MCF 10A (cell line): ENCODE results near the gene MRO. TPM values are rescaled to one million over a fixed set of nuclear protein-coding genes. Genes with fewer than 3 reads are reported as not detected.

Experiments used
- BruUV-seq: library from RNA; stranded (reverse); fragments of 400-500 nt; replicated peaks from 2 replicates; lab custom pipeline; 2021; lab: Mats Ljungman, UMichigan
- CTCF ChIA-PET: fragments of 300-600 bp; sonication (Branson Sonifier 250); formaldehyde crosslinking; extraction: SDS; loops from one replicate; lab custom pipeline; 2021; ENCODE audit warnings: antibody characterized with exemption, inconsistent platforms; lab: Yijun Ruan, JAX
- POLR2A ChIA-PET: fragments of 300-600, 350-650 bp; sonication (Branson Sonifier 250); formaldehyde crosslinking; extraction: SDS; loops from one replicate; lab custom pipeline; 2020; ENCODE audit warnings: antibody characterized with exemption, inconsistent platforms; lab: Yijun Ruan, JAX
- DNase-seq: peaks from one replicate; pipeline ENCODE4 v3.0.0-alpha.2; 2018; ENCODE audit not compliant: unreplicated experiment
- H3K27ac Mint-ChIP-seq: one replicate; pipeline ENCODE4 v1.8.0; 2022; ENCODE audit warnings: mild to moderate bottlenecking, low read depth, mixed read lengths; ENCODE audit not compliant: unreplicated experiment
- H3K27me3 Mint-ChIP-seq: one replicate; pipeline ENCODE4 v1.8.0; 2022; ENCODE audit warnings: mixed read lengths; ENCODE audit not compliant: insufficient read depth, unreplicated experiment
- H3K36me3 Mint-ChIP-seq: one replicate; pipeline ENCODE4 v1.8.0; 2022; ENCODE audit warnings: mild to moderate bottlenecking, moderate library complexity, mixed read lengths; ENCODE audit not compliant: insufficient read depth, unreplicated experiment
- H3K4me1 Mint-ChIP-seq: one replicate; pipeline ENCODE4 v1.8.0; 2022; ENCODE audit warnings: mixed read lengths; ENCODE audit not compliant: insufficient read depth, unreplicated experiment
- H3K4me3 Mint-ChIP-seq: one replicate; pipeline ENCODE4 v1.8.0; 2022; ENCODE audit warnings: mild to moderate bottlenecking, moderate library complexity, mixed read lengths; ENCODE audit not compliant: unreplicated experiment
- H3K9me3 Mint-ChIP-seq: one replicate; pipeline ENCODE4 v1.8.0; 2022; ENCODE audit warnings: mixed read lengths; ENCODE audit not compliant: unreplicated experiment
- intact Hi-C: fragments of 100-400 bp; cut with micrococcal nuclease; formaldehyde crosslinking; loops from 2 replicates; pipeline ENCODE4 v1.14.1; 2022
- total RNA-seq: library from RNA; stranded (reverse); gene quantifications from 2 replicates; pipeline ENCODE4 v1.2.3, GENCODE V29; 2022
- TF ChIP-seq, protein P1 (sequence below): fragments of 200-600 bp; IDR thresholded peaks from one replicate; pipeline ENCODE4 v1.8.0; 2022; ENCODE audit warnings: antibody characterized with exemption, mild to moderate bottlenecking; ENCODE audit not compliant: unreplicated experiment

MRO gene
- total RNA-seq, 1 experiment from 2014 or later: not detected

DNA sequence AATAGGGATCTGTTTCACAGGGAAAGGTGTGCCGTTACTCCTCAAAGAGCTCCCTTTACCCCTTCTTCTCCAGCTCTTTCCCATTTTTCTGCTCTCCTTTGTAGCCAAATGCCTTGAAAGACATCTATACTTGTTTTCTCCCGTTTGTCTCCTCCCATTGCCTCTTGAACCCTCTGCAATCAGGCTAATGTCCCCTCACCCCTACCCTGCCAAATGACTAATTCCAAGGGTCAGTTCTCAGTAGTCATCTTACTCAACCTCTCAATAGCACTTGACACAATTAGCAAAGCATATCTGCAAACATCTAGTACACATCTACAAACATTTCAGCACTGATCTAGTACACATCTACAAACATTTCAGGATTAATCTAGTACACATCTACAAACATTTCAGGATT is 12.6 kb downstream of the MRO start:
- TF ChIP-seq, protein P1, sequence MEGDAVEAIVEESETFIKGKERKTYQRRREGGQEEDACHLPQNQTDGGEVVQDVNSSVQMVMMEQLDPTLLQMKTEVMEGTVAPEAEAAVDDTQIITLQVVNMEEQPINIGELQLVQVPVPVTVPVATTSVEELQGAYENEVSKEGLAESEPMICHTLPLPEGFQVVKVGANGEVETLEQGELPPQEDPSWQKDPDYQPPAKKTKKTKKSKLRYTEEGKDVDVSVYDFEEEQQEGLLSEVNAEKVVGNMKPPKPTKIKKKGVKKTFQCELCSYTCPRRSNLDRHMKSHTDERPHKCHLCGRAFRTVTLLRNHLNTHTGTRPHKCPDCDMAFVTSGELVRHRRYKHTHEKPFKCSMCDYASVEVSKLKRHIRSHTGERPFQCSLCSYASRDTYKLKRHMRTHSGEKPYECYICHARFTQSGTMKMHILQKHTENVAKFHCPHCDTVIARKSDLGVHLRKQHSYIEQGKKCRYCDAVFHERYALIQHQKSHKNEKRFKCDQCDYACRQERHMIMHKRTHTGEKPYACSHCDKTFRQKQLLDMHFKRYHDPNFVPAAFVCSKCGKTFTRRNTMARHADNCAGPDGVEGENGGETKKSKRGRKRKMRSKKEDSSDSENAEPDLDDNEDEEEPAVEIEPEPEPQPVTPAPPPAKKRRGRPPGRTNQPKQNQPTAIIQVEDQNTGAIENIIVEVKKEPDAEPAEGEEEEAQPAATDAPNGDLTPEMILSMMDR: no peak
- Mint-ChIP-seq H3K36me3 (no peaks in the 10 kb centered on the region), H3K27me3 (peaks cover 13% of the 10 kb centered on the region), H3K4me1 (no peaks in the 10 kb centered on the region), H3K4me3 (no peak overlapping the region), H3K27ac (no peak overlapping the region), H3K9me3 (no peaks in the 10 kb centered on the region)
- DNase-seq: no peak
- ChIA-PET POLR2A (interaction anchor here (0.6 kb wide), 1 partner anchor 56 kb away, joined by 3 read pairs; no protein-coding TSS in a partner anchor), CTCF (interaction anchor here (0.6 to 1.2 kb wide), 4 partner anchors 13 to 321 kb away, joined by 3 to 5 read pairs (median 4); no protein-coding TSS in a partner anchor)
- intact Hi-C loops: no loop called here
- BruUV-seq: no TSS peak

DNA sequence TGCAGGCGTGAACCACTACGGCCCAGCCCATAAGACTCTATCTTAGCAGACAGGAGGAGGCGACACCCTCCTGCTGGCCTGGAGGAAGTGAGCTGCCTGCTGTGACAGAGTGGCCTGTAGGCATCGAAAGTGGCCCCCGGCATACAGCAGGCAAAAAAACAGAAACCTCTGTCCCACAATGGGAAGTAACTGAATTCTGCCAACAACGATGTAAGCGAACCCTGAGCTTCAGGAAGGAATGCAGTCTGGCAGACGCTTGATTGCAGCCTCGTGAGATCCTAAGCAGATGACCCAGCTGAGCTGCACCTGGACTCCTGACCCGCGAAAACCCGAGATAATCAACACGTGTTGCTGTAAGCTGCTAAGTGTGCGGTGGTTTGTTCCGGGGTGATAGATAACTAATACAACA is 13.6 kb downstream of the MRO start:
- Mint-ChIP-seq H3K9me3 (no peaks in the 10 kb centered on the region), H3K4me3 (no peak overlapping the region), H3K27ac (no peak overlapping the region), H3K27me3 (peaks cover 13% of the 10 kb centered on the region), H3K4me1 (no peaks in the 10 kb centered on the region), H3K36me3 (no peaks in the 10 kb centered on the region)
- TF ChIP-seq, protein P1: no peak
- BruUV-seq: no TSS peak
- intact Hi-C loops: no loop called here
- ChIA-PET POLR2A (interaction anchor here (0.7 kb wide), 1 partner anchor 12 kb away, joined by 3 read pairs; no protein-coding TSS in a partner anchor), CTCF (interaction anchor here (0.6 to 1.2 kb wide), 3 partner anchors 14 to 20 kb away, joined by 3 to 4 read pairs (median 3); no protein-coding TSS in a partner anchor)
- no peak for DNase-seq

DNA sequence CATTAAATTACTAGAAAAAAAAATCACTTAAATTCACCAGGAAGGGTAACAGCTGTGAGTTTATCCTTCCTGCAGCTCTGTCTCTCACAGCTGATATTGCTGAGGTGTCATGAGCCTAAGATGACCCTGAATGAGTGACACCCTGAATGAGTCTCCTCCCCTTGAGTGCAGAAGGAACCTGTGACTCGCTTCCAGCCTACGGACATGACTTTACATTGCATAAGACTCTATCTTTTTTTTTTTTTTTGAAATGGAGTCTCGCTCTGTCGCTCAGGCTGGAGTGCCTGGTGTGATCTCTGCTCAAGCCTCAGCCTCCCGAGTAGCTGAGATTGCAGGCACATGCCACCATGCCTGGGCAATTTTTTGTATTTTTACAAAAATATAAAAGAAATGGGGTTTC is 14.1 kb downstream of the MRO start:
- DNase-seq: peak; percentile 16
- H3K36me3 Mint-ChIP-seq: no peaks in the 10 kb centered on the region
- TF ChIP-seq, protein P1: no peak
- CTCF ChIA-PET: interaction anchor here (0.6 kb wide), 1 partner anchor 15 kb away, joined by 3 read pairs; no protein-coding TSS in a partner anchor
- POLR2A ChIA-PET: no interaction called here
- no peak overlapping the region for H3K27ac Mint-ChIP-seq
- intact Hi-C loops: no loop called here
- peaks cover 13% of the 10 kb centered on the region for H3K27me3 Mint-ChIP-seq
- no peaks in the 10 kb centered on the region for H3K9me3 Mint-ChIP-seq
- BruUV-seq: no TSS peak
- H3K4me3 Mint-ChIP-seq: no peak overlapping the region
- H3K4me1 Mint-ChIP-seq: no peaks in the 10 kb centered on the region

DNA sequence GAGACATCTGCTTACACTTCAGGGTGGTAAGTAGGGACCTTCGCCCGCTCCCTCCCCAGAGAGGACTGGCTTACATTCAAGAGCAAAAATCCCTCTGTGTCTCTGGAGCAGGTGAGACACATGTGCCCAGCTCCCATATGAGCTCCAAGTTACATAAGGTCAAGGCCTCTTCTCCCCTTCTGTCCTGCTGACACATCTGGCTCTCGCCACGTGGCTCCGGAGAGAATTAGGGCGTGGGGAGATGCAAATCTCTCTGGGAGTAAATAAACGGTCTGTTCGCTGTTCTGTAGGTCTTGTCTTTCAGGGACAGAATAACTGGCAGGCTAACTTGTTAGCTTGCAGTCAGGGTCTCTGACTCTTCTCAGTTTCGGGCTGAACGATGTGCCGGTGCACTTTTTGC is 16.2 kb downstream of the MRO start:
- Mint-ChIP-seq H3K4me3 (no peak overlapping the region), H3K36me3 (no peaks in the 10 kb centered on the region), H3K27me3 (peaks cover 19% of the 10 kb centered on the region), H3K27ac (no peak overlapping the region), H3K9me3 (no peaks in the 10 kb centered on the region), H3K4me1 (no peaks in the 10 kb centered on the region)
- POLR2A ChIA-PET: no interaction called here
- intact Hi-C loops: no loop called here
- no peak for DNase-seq
- CTCF ChIA-PET: interaction anchor here (0.6 to 0.9 kb wide), 5 partner anchors 15 to 478 kb away, joined by 3 read pairs; no protein-coding TSS in a partner anchor
- BruUV-seq: no TSS peak
- TF ChIP-seq, protein P1: no peak
